GM12891 (cell line): Measurements from ENCODE around the gene SAE1.

Experiments used
- DNase-seq: peaks from one replicate; pipeline ENCODE4 v3.0.0; 2011; ENCODE audit warnings: low spot score; ENCODE audit not compliant: insufficient read length
- FAIRE-seq: peaks from 2 replicates; lab custom pipeline; 2011; peaks lifted over from hg19 to GRCh38; lab: Jason Lieb, UNC
- PAX5 ChIP-seq: IDR thresholded peaks from 2 replicates; pipeline ENCODE4 v1.6.1; 2011; ENCODE audit warnings: low read length, moderate library complexity, mild to moderate bottlenecking; ENCODE audit not compliant: insufficient read depth, severe bottlenecking
- POLR2A ChIP-seq: IDR thresholded peaks from 2 replicates; pipeline ENCODE4 v1.6.1; 2011; ENCODE audit warnings: low read depth, low read length, control low read depth
- POLR2AphosphoS5 ChIP-seq: IDR thresholded peaks from 2 replicates; pipeline ENCODE4 v1.6.1; 2011; ENCODE audit warnings: low read depth, low read length, control low read depth
- POU2F2 ChIP-seq: IDR thresholded peaks from 2 replicates; pipeline ENCODE4 v1.6.1; 2011; ENCODE audit warnings: low read depth, mild to moderate bottlenecking, control low read depth, low read length, moderate library complexity
- SPI1 ChIP-seq: IDR thresholded peaks from 2 replicates; pipeline ENCODE4 v1.6.1; 2011; ENCODE audit warnings: low read depth, low read length, control low read depth
- TAF1 ChIP-seq: IDR thresholded peaks from 2 replicates; pipeline ENCODE4 v1.6.1; 2011; ENCODE audit warnings: low read depth, low read length, control low read depth

SAE1 gene

DNA sequence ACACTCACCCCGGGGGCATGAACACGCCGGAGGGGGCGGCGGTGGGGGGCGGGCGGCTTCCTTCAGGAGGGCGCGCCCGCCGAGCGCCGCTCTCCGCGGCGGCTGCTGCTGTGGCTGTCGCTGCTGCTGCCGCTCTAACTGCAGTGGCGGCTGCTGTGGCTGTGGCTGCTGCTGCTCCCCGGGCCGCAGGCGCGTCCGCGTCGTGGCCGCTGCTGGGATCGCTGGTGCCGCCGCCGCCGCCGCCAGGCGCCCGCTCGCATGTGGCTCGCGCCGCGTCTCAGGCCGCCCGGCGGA lies 100.2 kb downstream of the SAE1 start, which contains the start of gene BBC3:
BBC3 (minus strand) TSS at position 279 of the 294 bp plus-strand sequence. CDS start 2,768 bp downstream, outside the sequence.
- TF ChIP-seq PAX5 (no peak), POLR2AphosphoS5 (no peak), SPI1 (no peak)
- no peak for DNase-seq
- FAIRE-seq: no peak

DNA sequence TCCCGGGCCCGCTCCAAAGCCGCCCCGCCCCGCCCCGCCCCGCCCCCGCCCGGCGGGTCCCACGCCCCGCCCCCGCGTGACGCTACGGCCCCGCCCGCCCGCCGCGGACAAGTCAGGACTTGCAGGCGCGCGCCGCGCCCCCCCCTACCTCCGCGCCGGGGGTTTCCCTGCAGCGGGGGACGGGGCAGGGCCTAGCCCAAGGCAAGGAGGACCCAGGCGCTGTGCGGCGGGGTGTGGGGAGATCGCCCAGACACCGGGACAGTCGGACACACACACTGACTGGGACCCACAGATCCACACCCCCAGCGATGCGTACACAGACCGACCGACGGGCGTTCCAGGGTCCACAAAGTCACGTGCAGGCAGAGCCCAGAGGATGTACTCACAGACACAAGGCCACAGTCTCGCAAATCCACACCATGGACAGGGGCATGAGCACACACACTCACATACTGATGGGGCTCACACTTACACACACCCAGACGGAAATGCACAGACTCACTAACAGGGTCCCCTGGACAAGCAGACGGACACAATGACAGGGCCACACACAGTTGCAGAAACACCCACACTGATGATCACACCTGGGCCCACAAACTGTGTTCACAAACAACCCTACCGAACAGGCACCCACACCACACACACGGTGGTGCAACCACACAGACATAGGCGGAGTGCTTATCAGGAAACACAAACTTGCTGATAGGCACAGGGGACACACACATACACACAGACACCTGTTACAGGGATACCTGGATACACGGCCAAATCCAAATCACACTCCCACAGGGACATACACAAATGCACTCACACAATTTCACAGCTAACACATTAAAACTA lies 100.8 kb downstream of the SAE1 start:
- FAIRE-seq: peak; percentile 85
- no peak for TF ChIP-seq SPI1
- peak; percentile 56; the same call in 1 of the 2 replicates for TF ChIP-seq TAF1
- TF ChIP-seq POU2F2: no peak
- peak; percentile 84 for TF ChIP-seq POLR2A
- TF ChIP-seq PAX5: peak; percentile 35
- TF ChIP-seq POLR2AphosphoS5: peak; percentile 71
- DNase-seq: peak; percentile 76

DNA sequence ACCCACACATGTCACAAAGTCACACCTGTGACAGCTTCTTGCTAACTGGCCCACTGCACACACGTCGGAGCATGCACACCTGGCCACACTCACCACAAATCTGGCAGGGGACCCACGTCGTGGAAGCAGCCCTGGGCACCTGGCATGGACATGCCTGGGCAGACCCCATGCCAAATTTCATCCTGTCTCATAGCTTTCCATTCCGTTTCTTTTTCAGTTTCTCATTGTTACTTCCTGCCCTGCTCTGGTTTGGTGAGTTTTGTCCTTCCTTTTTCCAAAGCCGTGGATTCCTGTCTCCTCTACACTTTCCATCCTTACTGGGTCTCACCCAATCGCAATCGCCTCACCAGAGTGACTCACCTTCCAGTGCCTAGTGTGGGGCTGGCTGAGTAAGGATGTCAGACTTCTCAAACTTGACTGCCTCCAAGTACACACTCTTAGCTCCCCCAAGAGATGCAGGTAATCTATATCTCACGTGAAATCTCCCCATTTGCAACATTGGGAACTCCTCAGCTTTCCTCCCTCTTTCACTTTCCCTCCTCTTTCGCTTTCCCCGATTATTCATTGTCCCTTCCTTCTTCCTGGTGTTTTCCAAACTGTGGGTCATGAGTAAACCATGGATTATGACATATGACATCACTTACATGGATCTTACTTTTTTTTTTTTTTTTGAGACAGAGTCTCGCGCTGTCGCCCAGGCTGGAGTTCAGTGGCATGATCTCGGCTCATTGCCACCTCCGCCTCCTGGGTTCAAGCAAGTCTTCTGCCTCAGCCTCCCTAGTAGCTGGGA lies 102.0 kb downstream of the SAE1 start:
- DNase-seq (no peak), FAIRE-seq (peak; percentile 71)
- no peak for TF ChIP-seq PAX5
- TF ChIP-seq POLR2AphosphoS5: no peak
- peak; percentile 16; the same call in 1 of the 2 replicates for TF ChIP-seq POLR2A
- no peak; the same call in 1 of the 2 replicates for TF ChIP-seq TAF1
- TF ChIP-seq POU2F2: 0 out of 2 replicates have a peak, but pooled peaks have one; percentile 48

DNA sequence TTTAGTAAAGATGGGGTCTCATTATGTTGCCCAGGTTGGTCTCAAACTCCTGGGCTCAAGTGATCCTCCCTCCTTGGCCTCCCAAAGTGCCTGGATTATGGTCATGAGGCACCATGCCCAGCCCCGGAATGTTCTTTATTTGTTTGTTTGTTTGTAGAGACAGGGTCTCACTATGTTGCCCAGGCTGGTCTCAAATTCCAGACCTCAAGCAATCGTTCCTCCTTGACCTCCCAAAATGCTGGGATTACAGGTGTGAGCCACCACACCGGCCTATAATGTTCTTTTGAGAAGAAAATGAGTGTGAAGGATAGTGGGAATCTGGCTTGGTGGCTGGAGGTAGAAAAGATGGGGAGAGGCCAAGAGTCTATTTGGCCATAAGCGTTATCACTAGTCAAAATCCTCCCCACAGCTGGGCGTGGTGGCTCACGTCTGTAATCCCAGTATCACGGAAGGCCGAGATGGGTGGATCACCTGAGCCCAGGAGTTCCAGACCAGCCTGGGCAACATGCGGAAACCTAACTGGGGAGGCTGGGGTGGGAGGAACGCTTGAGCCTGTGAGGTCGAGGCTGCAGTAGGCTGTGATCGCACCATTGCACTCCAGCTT lies 105.5 kb downstream of the SAE1 start:
- no peak for FAIRE-seq
- no peak for TF ChIP-seq PAX5
- no peak for DNase-seq

GRCh38 chr19:47239152-47239551 lies 108.5 kb downstream of the SAE1 start:
- DNase-seq (no peak), FAIRE-seq (peak; percentile 9)
- TF ChIP-seq SPI1 (no peak), POLR2A (no peak), POLR2AphosphoS5 (no peak), POU2F2 (no peak), TAF1 (no peak), PAX5 (no peak)

DNA sequence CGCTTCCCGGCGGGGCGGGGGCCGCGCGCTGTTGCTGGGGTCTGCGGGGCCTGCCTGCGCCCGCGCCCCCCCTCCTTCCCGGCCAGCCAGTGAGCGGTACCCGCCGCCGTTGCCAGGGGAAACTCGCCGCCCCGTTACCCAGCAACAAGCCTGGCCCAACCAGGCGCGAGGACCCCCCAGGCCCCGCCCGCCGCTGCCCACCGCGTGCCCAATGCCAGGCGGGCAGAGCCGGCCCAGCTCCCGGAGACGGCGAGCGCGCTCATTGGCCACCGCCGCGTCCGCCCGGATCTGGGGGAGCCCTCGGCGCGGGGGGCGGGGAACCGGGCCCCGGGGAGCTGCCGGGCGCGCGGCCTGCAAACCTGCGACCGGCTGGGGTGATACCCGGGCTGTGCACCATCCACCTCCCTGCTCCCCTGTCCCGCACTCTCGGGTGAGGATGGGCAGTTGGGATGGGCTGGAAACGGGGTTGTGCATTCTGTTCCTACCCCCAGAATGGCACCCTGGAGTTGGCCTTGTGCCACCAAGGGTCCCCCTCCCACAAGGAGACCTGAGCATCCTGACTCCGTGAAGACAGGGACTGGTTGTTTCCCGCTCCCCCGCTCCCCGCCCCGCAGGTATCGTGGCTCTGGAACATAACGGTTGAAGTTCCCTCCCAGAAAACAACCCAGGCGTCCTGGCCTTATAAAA lies 109.1 kb downstream of the SAE1 start:
- TF ChIP-seq TAF1: no peak
- TF ChIP-seq PAX5: no peak
- TF ChIP-seq POLR2AphosphoS5: no peak
- no peak for TF ChIP-seq POLR2A
- no peak for TF ChIP-seq SPI1
- no peak for TF ChIP-seq POU2F2
- DNase-seq (no peak), FAIRE-seq (peak; percentile 41)

- DNase-seq (no peak), FAIRE-seq (no peak)
Observed at GRCh38 chr19:47240556-47240955, 109.9 kb downstream of the SAE1 start.

GRCh38 chr19:47240996-47241918 lies 110.6 kb downstream of the SAE1 start:
- peak; percentile 16; the same call in 1 of the 2 replicates for TF ChIP-seq POU2F2
- TF ChIP-seq POLR2AphosphoS5: no peak
- TF ChIP-seq SPI1: no peak
- TF ChIP-seq TAF1: no peak
- no peak for TF ChIP-seq PAX5
- no peak for TF ChIP-seq POLR2A
- FAIRE-seq: peak; percentile 74
- peak; percentile 61 for DNase-seq

More at GRCh38 chr19:47240556-47240955, 109.9 kb downstream of the SAE1 start:
- TF ChIP-seq PAX5 (no peak), POLR2AphosphoS5 (no peak), POLR2A (no peak), TAF1 (no peak), POU2F2 (no peak), SPI1 (no peak)

GRCh38 chr19:47241919-47242577 lies 111.4 kb downstream of the SAE1 start:
- no peak for DNase-seq
- no peak for TF ChIP-seq SPI1
- no peak for TF ChIP-seq POLR2A
- TF ChIP-seq TAF1: no peak
- no peak for TF ChIP-seq PAX5
- TF ChIP-seq POLR2AphosphoS5: no peak
- no peak for TF ChIP-seq POU2F2
- FAIRE-seq: no peak
